Stimulated activated CD4-positive, alpha-beta T cell treated with anti-CD3 and anti-CD28 coated beads, Interleukin-2, amount 100 ng/mL, for 48 hours (primary cell): ENCODE data around the gene MOCOS.
A peak's percentile ranks its signal among the peaks of the same experiment; 100 is the strongest.
"Not testable (repeated sequence)": the region's sequence is repeated elsewhere in the genome, so short reads cannot be mapped to it uniquely, and the experiment has no call there.

ENCODE experiments used
- DNase-seq, 2 donors: peaks; one replicate each; pipeline ENCODE4 v3.0.0-alpha.2; 2020

The MOCOS gene

GRCh38 chr18:36187193-36187825 is at the start of gene MOCOS:
Gene MOCOS (plus strand): TSS chr18:36187497. CDS start chr18:36187540, 43 bp downstream.
- peak; percentile 31 for DNase-seq

- no peak for DNase-seq
Measured at GRCh38 chr18:36139245-36139644, 48.1 kb upstream of the MOCOS start.

- no peak for DNase-seq
Measured at GRCh38 chr18:36141576-36141975, 45.7 kb upstream of the MOCOS start.

GRCh38 chr18:36142751-36143150 is 44.5 kb upstream of the MOCOS start:
- no peak for DNase-seq

- DNase-seq, result no peak
Measured at GRCh38 chr18:36143391-36143790, 43.9 kb upstream of the MOCOS start.

- DNase-seq, result no peak
Measured at GRCh38 chr18:36149514-36150289, 37.6 kb upstream of the MOCOS start.

GRCh38 chr18:36152781-36153180 is 34.5 kb upstream of the MOCOS start:
- DNase-seq, result no peak

GRCh38 chr18:36153203-36153602 is 34.1 kb upstream of the MOCOS start:
- no peak for DNase-seq

- no peak for DNase-seq
Measured at GRCh38 chr18:36153771-36154170, 33.5 kb upstream of the MOCOS start.

- no peak for DNase-seq
Measured at GRCh38 chr18:36155851-36156757, 31.2 kb upstream of the MOCOS start.

GRCh38 chr18:36157441-36157840 is 29.9 kb upstream of the MOCOS start:
- no peak for DNase-seq

GRCh38 chr18:36158266-36158867 is 28.9 kb upstream of the MOCOS start:
- no peak for DNase-seq

GRCh38 chr18:36160959-36161371 is 26.3 kb upstream of the MOCOS start:
- no peak for DNase-seq

GRCh38 chr18:36162981-36163380 is 24.3 kb upstream of the MOCOS start:
- no peak for DNase-seq

- no peak for DNase-seq
Measured at GRCh38 chr18:36167692-36168218, 19.5 kb upstream of the MOCOS start.

GRCh38 chr18:36168296-36168695 is 19.0 kb upstream of the MOCOS start:
- not testable (repeated sequence) for DNase-seq

- no peak for DNase-seq
Measured at GRCh38 chr18:36169938-36170337, 17.4 kb upstream of the MOCOS start.

GRCh38 chr18:36175481-36175880 is 11.8 kb upstream of the MOCOS start:
- DNase-seq, result no peak

- no peak for DNase-seq
Measured at GRCh38 chr18:36176177-36176584, 11.1 kb upstream of the MOCOS start.

GRCh38 chr18:36176711-36177110 is 10.6 kb upstream of the MOCOS start:
- no peak for DNase-seq

- DNase-seq, result no peak
Measured at GRCh38 chr18:36177913-36178312, 9.4 kb upstream of the MOCOS start.

- DNase-seq, result no peak
Measured at GRCh38 chr18:36179562-36180355, 7.5 kb upstream of the MOCOS start.
